Right lobe of liver (tissue), 6 donors: ENCODE measurements around the gene CENPH. TPM values are rescaled to one million over a fixed set of nuclear protein-coding genes. Genes with fewer than 3 reads are reported as not detected.
"Not testable (repeated sequence)": the region's sequence is repeated elsewhere in the genome, so short reads cannot be mapped to it uniquely, and the experiment has no call there.

Experiments used
- ATAC-seq, 4 donors: fragments of 200-7000 bp; cut with Tn5 transposase; one replicate each; pipeline ENCODE4 v1.9.1; 2020; ENCODE audit warnings: mild to moderate bottlenecking in 4 of 4, moderate library complexity in 4 of 4
- DNase-seq, 3 donors: peaks; one replicate each; pipeline ENCODE4 v3.0.0-alpha.2; 2020
- H3K27ac ChIP-seq, 3 donors: fragments of 200-600 bp; one replicate each; pipeline ENCODE4 v1.8.0; 2022
- H3K27me3 ChIP-seq, 2 donors: fragments of 200-600 bp; one replicate each; pipeline ENCODE4 v1.8.0; 2022
- H3K36me3 ChIP-seq, 4 donors: fragments of 200-600 bp; sonication (generic) in 1 of 4; one replicate each; pipeline versions ENCODE4 v1.5.1 to v1.8.0; 2017 to 2022; ENCODE audit warnings: control low read depth in 1 of 4
- H3K4me1 ChIP-seq, 4 donors: fragments of 200-600 bp; sonication (generic) in 1 of 4; one replicate each; pipeline versions ENCODE4 v1.5.1 to v1.8.0; 2017 to 2022; ENCODE audit warnings: control low read depth in 1 of 4
- H3K4me3 ChIP-seq, 3 donors: fragments of 200-600 bp; one replicate each; pipeline ENCODE4 v1.8.0; 2022
- H3K9me3 ChIP-seq, 4 donors: fragments of 200-600 bp; sonication (generic) in 1 of 4; one replicate each; pipeline versions ENCODE4 v1.5.1 to v1.8.0; 2017 to 2022; ENCODE audit warnings: control low read depth in 1 of 4
- POLR2A ChIP-seq: fragments of 450-650 bp; IDR thresholded peaks from one replicate; pipeline ENCODE4 v1.6.1; 2017; ENCODE audit warnings: antibody characterized with exemption, mild to moderate bottlenecking
- WGBS: methylation state at CpG from one replicate; pipeline ENCODE4 v1.1.6; 2018; ENCODE audit warnings: low coverage, low lambda C conversion rate; ENCODE audit not compliant: insufficient coverage; ENCODE audit errors: missing lambda C conversion rate; 5-methylcytosine and 5-hydroxymethylcytosine counted together
- intact Hi-C, 2 donors: fragments of 100-400 bp; cut with DNase I; formaldehyde crosslinking; loops; one replicate each; pipeline versions ENCODE4 v1.11.2 to v1.14.1; 2022
- long read RNA-seq: library from polyadenylated mRNA; unstranded; transcript quantifications from one replicate; pipeline ENCODE4 v2.0.0, GENCODE V29; 2019
- total RNA-seq, 6 experiments: library from RNA; depleted of rRNA in 2 of 6; stranded (reverse); fragments of >200 nt in 2 of 6; fragmentation: NEBNext Ultra II Directional in 3 of 6; extraction: Animal tissue kit (Norgen Biotek cat#: 25700) in 3 of 6; gene quantifications; one replicate each; pipeline versions ENCODE4 v1.1.0 to v1.2.4, GENCODE V29; 2016 to 2023
- TF ChIP-seq, protein P1 (sequence below), 4 donors: fragments of 200-600 bp in 3 of 4; fragments of 450-650 bp in 1 of 4; IDR thresholded peaks; one replicate each; pipeline versions ENCODE4 v1.5.1 to v1.8.0; 2016 to 2022; ENCODE audit warnings: antibody characterized with exemption in 4 of 4, mild to moderate bottlenecking in 2 of 4
- donor health status: DM: no; HTN: yes; CAD: no.
- donor health status: DM: no; HTN: no; CAD: no.
- donor health status: DM: no; HTN: no; CAD: no.
- donor health status: DM: no; HTN: yes; CAD: no.
- donor health status: DM: no; HTN: yes; CAD: no.

The CENPH gene, protein sequence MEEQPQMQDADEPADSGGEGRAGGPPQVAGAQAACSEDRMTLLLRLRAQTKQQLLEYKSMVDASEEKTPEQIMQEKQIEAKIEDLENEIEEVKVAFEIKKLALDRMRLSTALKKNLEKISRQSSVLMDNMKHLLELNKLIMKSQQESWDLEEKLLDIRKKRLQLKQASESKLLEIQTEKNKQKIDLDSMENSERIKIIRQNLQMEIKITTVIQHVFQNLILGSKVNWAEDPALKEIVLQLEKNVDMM
- total RNA-seq, result 1 to 10 TPM in 5 of 6 experiments, under 1 TPM in 1; 0.95 to 3.8 (median 1.1) TPM
- long read RNA-seq, result 0 reads

DNA sequence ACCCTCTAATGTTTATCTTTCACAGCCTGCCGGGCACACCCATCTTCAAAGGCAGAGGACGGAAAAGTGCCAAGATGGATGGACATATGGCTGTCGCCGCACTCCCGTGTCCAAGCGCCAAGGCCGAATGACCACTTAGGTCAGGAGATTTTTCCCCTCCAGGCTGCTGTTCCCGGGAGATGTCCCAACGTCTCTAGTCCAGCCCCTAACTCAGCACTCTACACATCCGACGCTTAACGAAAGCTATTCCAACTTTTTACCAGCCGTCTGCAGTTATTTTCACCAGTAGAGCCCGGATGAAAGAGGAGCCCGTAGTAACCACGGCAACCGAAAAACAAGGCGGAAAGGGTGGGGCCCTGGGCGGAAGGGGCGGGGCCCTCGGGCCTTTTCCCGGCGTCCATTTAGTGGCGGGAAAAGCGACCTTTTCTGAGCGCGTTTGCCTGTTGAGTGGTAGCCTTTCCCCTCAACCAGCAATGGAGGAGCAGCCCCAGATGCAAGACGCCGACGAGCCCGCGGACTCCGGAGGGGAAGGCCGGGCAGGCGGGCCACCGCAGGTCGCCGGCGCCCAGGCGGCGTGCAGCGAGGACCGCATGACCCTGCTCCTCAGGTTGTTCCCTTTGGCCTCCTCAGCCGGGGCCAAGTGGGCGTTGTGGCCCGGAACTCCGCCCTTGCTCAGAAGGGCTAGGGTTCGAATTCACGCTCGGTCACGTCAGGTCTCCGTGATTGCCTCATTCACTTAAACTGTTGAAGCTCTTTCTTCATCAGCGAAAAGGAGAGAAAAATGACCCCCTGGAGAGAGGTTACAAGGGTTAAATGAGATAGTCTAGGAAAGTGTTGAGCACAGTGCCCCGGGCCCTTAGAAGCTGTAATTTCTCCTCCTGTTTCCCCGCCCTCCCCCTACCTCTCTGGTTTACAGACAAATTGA, at the start of gene CENPH:
CENPH (plus strand) TSS at position 422 of the 925 bp plus-strand sequence; CDS start at position 474, 52 bp downstream.
- intact Hi-C loops, result no loop called here
- Histone ChIP-seq H3K4me1 (peaks cover 0 to 6% (median 3%) of the 10 kb centered on the region in 4 donors), H3K36me3 (no peaks in the 10 kb centered on the region), H3K27ac (peak within 1 kb of the TSS in 2 of 3 donors; percentile 33 to 43), H3K4me3 (peak within 1 kb of the TSS; percentile 74 to 93 (median 88)), H3K9me3 (no peaks in the 10 kb centered on the region), H3K27me3 (no peaks in the 10 kb centered on the region)
- ATAC-seq, result peak; percentile 99 to 100 (median 100)
- WGBS, result 2% methylated on average over 21 of the region's 55 CpGs
- no peak for TF ChIP-seq POLR2A
- TF ChIP-seq, protein P1, sequence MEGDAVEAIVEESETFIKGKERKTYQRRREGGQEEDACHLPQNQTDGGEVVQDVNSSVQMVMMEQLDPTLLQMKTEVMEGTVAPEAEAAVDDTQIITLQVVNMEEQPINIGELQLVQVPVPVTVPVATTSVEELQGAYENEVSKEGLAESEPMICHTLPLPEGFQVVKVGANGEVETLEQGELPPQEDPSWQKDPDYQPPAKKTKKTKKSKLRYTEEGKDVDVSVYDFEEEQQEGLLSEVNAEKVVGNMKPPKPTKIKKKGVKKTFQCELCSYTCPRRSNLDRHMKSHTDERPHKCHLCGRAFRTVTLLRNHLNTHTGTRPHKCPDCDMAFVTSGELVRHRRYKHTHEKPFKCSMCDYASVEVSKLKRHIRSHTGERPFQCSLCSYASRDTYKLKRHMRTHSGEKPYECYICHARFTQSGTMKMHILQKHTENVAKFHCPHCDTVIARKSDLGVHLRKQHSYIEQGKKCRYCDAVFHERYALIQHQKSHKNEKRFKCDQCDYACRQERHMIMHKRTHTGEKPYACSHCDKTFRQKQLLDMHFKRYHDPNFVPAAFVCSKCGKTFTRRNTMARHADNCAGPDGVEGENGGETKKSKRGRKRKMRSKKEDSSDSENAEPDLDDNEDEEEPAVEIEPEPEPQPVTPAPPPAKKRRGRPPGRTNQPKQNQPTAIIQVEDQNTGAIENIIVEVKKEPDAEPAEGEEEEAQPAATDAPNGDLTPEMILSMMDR (IDR thresholded peaks at IDR 0.05), result no peak
- peak; percentile 90 to 92 (median 91) for DNase-seq

DNA sequence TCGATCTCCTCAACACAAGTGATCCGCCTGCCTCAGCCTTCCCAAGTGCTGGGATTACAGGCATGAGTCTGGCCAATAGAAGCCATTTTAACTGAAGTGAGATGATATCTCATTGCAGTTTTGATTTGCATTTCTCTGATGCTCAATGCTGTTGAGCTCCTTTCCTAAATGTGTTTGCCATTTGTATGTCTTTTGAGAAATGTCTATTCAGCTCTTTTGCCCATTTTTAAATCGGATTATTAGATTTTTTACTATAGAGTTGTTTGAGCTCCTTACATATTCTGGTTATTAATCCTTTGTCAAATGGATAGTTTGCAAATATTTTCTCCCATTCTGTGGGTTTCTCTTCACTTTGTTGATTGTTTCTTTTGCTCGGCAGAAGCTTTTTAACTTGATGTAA, 49.1 kb upstream of the CENPH start:
- H3K36me3 ChIP-seq, H3K27ac ChIP-seq, H3K9me3 ChIP-seq, H3K4me3 ChIP-seq, H3K27me3 ChIP-seq, ATAC-seq, DNase-seq, H3K4me1 ChIP-seq, intact Hi-C loops: not testable (repeated sequence)
- WGBS, result 83% methylated on average over 4 of the region's 4 CpGs

DNA sequence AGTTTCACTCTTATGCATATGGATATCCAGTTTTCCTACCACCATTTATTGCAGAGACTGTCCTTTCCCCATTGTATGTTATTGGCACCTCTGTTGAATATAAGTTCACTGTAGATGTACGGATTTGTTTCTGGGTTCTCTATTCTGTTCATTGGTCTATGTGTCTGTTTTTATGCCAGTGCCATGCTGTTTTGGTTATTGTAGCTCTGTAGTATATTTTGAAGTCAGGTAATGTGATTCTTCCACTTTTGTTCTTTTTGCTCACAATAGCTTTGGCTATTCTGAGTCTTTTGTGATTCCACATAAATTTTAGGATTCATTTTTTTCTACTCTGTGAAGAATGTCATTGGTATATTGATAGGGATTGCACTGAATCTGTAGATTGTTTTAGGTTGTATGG, 48.6 kb upstream of the CENPH start:
- Histone ChIP-seq H3K36me3 (no peaks in the 10 kb centered on the region), H3K4me1 (no peaks in the 10 kb centered on the region), H3K4me3 (no peak overlapping the region), H3K9me3 (no peaks in the 10 kb centered on the region), H3K27ac (no peak overlapping the region), H3K27me3 (no peaks in the 10 kb centered on the region)
- ATAC-seq, result no peak
- DNase-seq, result no peak
- TF ChIP-seq, protein P1 (IDR thresholded peaks at IDR 0.05), result no peak
- no peak for TF ChIP-seq POLR2A
- WGBS, result 50% methylated on average over 1 of the region's 1 CpG
- intact Hi-C loops, result no loop called here

DNA sequence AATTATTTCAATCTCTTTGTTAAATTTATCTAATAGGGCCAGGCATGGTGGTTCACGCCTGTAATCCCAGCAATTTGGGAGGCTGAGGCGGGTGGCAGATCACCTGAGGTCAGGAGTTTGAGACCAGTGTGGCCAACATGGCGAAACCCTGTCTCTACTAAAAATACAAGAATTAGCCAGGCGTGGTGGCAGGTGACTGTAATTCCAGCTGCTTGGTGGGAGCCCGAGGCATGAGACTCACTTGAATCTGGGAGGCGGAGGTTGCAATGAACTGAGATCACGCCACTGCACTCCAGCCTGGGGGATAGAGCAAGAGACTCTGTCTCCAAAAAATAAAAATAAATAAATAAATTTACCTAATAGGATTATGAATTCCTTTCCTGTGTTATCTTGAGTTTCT, 40.8 kb upstream of the CENPH start:
- not testable (repeated sequence) for DNase-seq
- WGBS, result 95% methylated on average over 7 of the region's 7 CpGs

DNA sequence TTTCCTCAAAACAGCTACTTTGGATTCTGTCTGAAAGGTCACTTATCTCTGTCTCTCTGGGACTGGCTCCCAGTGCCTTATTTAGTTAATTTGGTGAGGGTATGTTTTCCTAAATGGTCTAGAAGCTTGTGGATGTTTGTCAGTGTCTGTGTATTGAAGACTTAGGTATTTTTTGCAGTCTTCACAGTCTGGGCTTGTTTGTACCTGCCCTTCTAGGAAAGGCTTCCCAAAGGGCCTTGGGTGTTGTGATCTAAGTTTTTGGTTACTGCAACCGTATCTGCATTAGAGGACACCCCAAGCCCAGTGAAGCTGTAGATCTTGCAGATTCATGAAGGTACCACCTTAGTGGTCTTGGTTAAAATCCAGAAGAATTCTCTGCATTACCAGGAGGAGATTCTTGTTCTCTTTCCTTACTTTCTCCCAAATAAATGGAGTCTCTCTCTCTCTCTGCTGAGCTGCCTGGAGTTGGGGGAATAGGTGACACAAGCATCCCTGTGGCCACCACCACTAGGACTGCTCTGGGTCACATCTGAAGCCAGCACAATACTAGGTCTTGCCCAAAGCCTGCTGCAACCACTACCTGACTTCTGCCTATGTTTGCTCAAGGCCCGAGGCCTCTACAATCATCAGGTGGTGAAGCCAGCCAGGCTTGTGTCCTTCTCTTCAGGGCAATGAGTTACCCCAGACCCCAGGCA, 40.3 kb upstream of the CENPH start:
- WGBS, result 70% methylated on average over 2 of the region's 2 CpGs
- DNase-seq, result no peak
- H3K27me3 ChIP-seq, result no peaks in the 10 kb centered on the region
- no peaks in the 10 kb centered on the region for H3K4me1 ChIP-seq
- no peak for ATAC-seq
- H3K4me3 ChIP-seq, result no peak overlapping the region
- H3K9me3 ChIP-seq, result no peaks in the 10 kb centered on the region
- H3K27ac ChIP-seq, result no peak overlapping the region
- intact Hi-C loops, result no loop called here
- H3K36me3 ChIP-seq, result no peaks in the 10 kb centered on the region
- TF ChIP-seq, protein P1 (IDR thresholded peaks at IDR 0.05), result no peak
- no peak for TF ChIP-seq POLR2A

More for the DNA sequence above, 40.8 kb upstream of the CENPH start:
- H3K4me3 ChIP-seq, H3K27ac ChIP-seq, H3K4me1 ChIP-seq, H3K9me3 ChIP-seq, H3K27me3 ChIP-seq, ATAC-seq, H3K36me3 ChIP-seq, intact Hi-C loops: not testable (repeated sequence)
